ENCODE data around the gene CS.

DNA sequence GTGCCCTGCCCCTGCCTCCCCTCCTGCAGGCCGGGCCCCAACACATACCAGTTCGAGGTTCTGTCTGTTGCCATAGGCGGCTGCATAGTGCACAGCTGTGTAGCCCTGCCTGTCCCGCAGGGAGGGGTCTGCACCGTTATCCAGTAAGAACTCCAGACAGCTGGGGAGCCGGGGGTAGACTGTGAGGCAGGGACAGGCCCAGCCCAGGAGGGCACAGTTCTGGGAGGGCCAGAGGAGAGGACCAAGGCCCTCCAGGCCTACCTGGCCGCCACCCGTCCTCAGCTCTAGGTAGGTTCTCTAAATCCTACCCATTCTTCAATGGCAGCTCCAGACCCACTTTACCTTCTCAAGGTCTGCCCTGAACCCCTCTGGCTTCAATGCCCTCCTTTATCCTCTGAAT lies 51.4 kb downstream of the CS start:
- TF ChIP-seq, protein P1, sequence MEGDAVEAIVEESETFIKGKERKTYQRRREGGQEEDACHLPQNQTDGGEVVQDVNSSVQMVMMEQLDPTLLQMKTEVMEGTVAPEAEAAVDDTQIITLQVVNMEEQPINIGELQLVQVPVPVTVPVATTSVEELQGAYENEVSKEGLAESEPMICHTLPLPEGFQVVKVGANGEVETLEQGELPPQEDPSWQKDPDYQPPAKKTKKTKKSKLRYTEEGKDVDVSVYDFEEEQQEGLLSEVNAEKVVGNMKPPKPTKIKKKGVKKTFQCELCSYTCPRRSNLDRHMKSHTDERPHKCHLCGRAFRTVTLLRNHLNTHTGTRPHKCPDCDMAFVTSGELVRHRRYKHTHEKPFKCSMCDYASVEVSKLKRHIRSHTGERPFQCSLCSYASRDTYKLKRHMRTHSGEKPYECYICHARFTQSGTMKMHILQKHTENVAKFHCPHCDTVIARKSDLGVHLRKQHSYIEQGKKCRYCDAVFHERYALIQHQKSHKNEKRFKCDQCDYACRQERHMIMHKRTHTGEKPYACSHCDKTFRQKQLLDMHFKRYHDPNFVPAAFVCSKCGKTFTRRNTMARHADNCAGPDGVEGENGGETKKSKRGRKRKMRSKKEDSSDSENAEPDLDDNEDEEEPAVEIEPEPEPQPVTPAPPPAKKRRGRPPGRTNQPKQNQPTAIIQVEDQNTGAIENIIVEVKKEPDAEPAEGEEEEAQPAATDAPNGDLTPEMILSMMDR (IDR thresholded peaks at IDR 0.05): no peak
- no peak for TF ChIP-seq POLR2A (IDR thresholded peaks at IDR 0.05)

Data from uterus (tissue), 2 donors.